SK-N-MC (cell line): ENCODE measurements around the gene SDK2.

ENCODE experiments used
- EZH2 ChIP-seq: fragments of 200-600 bp; sonication (generic); IDR thresholded peaks from one replicate; pipeline ENCODE4 v1.6.1; 2017; ENCODE audit warnings: antibody characterized with exemption
- POLR2AphosphoS5 ChIP-seq: IDR thresholded peaks from 2 replicates; pipeline ENCODE4 v1.6.1; 2012; ENCODE audit warnings: mild to moderate bottlenecking, low read depth, low read length, borderline replicate concordance

GRCh38 chr17:73538445-73538844, 105.8 kb downstream of the SDK2 start:
- TF ChIP-seq EZH2: no peak
- TF ChIP-seq POLR2AphosphoS5: no peak
